Stimulated activated CD8-positive, alpha-beta memory T cell treated with anti-CD3 and anti-CD28 coated beads, Interleukin-15, amount 100 ng/mL, for 48 hours (primary cell): Measurements from ENCODE around the gene TLR6.

Source experiments
- DNase-seq, 2 donors: peaks; one replicate each; pipeline ENCODE4 v3.0.0-alpha.2; 2020; ENCODE audit warnings: low read depth in 2 of 2

TLR6 gene

GRCh38 chr4:38868059-38868960 lies 11.7 kb upstream of the TLR6 start:
- DNase-seq = no peak

DNA sequence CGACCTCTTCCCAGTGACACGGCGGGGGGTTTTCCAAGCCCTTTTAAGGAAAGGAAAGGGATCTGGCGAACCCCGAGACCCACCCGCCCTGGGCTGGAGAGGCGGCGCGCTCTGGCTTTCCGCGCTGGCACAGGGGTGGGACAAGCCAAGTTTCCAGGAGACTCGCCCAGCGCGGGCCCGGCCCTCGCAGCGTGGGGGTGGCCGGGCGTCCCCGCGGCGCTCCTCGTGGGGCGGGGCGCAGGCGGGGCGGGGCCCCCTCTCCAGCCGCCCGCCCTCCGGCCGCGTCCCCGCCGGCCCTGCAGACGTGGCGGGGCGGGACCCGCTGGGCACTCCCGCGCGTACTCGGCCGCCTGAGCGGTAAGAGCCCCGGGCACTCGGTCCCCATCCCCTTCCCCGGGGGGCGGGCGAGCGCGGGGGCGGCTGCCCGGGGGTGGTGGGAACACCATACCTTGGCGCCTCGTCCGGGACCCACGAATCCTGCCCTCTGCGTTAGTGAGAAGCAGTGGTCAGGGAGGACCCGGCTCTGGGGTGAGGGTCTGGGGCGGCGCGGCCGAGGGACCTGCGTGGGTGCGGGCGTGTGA lies 11.0 kb upstream of the TLR6 start, which contains the start of gene FAM114A1:
FAM114A1 (plus strand) TSS at position 329 of the 581 bp plus-strand sequence. CDS start 10,273 bp downstream, outside the sequence.
- DNase-seq = peak in 1 of 2 donors; percentile 20

- no peak for DNase-seq
These were observed 10.4 kb upstream of the TLR6 start for GRCh38 chr4:38866973-38867477.

DNA sequence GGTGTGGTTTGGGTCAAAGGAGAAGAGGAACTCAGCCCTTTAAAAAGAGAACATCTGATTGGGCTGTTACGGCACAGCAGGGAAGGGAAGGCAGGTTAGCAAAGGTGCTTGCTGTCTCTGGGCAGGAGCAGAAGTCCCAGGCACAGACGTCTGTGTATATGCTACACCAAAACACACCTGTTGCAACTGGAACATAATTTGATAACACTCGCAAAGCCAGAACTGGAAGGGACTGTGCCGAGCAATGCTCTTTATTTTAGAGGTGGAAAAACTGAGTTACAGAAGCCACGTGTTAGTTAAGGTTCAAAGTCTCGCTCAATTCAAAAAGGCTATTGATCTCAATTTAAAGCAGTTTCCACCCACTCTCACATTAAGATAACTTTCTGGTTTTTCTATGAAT lies 8.8 kb upstream of the TLR6 start:
- no peak for DNase-seq

DNA sequence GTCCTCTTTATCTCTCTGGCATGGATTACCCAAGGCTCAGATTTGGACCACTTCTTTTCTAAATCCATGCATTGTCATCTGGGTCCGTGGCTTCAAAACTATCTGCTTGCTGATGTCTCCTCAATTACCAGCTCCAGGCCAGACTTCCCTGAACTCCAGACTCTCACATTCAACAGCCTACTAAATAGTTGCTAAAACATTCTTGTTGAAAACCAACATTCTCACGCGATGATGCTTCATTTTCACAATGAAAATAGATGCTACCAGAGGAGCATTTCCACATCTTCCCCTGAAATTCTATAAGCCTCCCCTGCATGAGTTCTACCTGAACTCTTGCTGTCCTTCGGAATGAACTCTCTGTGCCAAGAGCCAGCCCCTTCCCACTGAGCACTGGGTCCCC lies 5.2 kb upstream of the TLR6 start:
- no peak for DNase-seq

DNA sequence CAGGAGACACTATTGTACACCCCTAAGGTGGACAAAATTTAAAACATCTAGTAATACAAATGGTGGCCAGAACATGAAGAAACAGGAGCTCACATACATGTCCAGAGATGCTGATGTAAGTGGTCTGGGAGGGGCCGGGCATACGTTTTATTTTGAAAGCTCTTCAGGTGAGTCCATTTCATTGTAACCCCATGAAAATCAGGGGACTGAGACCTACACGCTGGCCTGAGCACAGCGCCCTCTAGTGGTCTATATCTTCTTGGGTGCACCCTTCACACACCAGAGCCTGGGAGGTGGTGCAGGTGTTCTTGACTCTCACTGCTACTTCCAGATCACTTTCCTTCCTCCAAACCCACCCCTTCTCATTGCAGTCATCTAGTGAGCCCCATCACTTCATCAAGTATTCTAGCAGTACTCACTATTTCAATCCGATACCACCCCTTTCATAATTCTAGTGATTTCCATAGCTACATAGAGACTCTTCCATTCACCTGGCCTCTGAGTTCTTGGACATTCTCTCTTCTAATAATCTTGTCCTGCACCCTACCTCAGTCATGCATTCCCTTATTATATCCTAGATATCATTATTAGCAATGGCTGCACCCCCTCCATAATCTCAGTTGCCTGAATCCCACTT lies 4.3 kb upstream of the TLR6 start:
- DNase-seq = peak; percentile 21 to 38

DNA sequence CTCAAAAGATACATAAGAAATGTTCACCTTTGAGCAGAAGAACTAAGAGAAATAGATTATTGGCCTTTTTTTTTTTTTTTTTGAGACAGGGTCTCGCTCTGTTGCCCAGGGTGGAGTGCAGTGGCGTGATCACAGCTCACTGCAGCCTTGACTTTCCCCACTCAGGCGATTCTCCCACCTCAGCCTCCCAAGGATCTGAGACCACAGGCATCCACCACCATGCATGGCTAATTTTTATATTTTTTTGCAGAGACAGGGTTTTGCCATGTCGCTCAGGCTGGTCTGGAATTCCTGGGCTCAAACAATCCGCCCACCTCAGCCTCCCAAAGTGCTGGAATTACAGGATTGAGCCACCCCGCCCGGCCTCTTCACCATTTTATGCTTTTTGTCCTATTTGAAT lies 2.9 kb upstream of the TLR6 start:
- DNase-seq = no peak

- DNase-seq = no peak
These were observed 1.4 kb upstream of the TLR6 start for GRCh38 chr4:38858097-38858420.

DNA sequence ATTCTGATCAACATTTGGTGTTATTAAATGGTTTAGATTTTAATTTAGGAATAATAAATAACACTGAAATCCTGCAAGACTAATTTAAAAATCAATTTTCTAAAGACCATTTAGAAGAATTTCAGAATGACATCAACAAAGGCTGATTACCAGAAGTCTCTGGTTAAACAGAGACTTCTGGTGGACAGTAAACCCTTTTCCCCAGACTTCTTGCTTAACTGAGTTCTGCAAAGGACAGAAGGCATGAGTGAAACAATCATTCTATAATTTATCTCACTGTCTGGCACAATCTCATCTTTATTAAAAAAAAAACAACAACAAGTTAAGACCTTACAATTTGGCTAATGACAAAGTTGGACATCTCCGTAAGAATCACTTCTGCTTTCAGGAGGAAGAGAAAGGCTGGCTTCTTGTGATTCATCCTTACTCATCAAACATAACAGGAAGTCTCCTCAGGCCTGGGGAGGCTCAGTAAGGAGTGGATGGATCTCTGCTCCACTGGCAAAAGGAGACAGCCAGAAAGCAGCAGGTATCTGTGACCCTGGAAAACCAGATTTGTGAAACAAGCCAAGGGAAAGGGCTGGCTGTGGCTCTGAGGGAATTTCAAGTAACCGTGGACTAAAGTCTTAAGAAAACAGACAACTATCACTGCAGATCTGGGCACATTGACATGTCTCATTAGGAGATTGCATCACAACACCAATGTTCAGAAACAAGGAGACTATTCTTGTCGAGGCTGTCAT lies 908 bp upstream of the TLR6 start:
- no peak for DNase-seq

DNA sequence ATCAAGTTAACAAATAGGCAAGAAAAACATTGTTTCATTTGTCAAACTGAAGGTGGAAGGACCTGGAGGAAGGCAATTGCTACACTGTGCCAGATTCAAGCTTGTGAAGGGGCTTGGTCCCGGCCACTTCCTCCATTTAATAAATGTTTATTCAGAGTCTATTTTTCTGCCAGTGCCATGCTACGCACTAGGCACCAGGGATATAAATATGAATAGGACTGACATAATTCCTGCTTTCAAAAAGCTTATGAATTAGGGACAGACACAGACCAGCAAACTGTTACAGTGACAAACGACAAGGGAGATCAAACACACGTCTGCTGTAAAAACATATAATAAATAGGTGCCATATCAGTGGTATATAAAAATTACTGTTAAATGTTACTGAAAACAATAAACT lies 571 bp downstream of the TLR6 start:
- no peak for DNase-seq

GRCh38 chr4:38855466-38855865 lies 1.2 kb downstream of the TLR6 start:
- DNase-seq = no peak

DNA sequence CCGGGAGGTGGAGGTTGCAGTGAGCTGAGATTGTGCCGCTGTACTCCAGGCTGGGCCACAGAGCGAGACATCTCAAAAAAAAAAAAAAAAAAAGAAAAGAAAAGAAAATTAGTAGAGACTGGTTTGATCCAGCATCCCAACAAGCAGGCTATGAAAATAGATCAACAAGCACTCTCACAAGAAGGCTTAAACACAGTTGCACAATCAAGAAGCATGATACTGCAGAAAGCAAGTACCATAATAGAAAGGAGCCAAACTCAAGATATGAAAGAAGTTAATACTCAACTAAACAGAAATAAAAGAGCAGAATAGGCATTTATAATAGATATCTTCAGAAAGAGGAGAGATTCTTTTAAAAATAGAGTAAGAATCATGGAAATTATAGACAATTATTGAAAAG lies 10.6 kb downstream of the TLR6 start:
- DNase-seq = no peak

GRCh38 chr4:38842994-38843393 lies 13.6 kb downstream of the TLR6 start:
- DNase-seq = no peak

DNA sequence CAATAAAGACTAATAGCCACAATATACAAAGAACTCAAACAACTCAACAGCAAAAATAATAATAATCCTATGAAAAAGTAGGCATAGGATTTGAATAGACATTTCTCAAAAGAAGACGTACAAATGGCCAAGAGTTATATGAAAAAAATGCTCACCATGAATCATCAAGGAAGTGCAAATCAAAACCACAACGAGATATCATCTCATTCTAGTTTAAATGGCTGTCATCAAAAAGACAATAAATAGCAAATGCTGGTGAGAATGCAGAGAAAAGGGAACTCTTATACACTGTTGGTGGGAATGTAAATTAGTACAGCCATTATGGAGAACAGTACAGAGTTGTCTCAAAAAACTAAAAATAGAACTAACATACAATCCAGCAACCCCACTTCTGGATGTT lies 18.8 kb downstream of the TLR6 start:
- DNase-seq = no peak

- DNase-seq = no peak
These were observed 19.3 kb downstream of the TLR6 start for GRCh38 chr4:38837334-38837733.

GRCh38 chr4:38834570-38834969 lies 22.0 kb downstream of the TLR6 start:
- no peak for DNase-seq

DNA sequence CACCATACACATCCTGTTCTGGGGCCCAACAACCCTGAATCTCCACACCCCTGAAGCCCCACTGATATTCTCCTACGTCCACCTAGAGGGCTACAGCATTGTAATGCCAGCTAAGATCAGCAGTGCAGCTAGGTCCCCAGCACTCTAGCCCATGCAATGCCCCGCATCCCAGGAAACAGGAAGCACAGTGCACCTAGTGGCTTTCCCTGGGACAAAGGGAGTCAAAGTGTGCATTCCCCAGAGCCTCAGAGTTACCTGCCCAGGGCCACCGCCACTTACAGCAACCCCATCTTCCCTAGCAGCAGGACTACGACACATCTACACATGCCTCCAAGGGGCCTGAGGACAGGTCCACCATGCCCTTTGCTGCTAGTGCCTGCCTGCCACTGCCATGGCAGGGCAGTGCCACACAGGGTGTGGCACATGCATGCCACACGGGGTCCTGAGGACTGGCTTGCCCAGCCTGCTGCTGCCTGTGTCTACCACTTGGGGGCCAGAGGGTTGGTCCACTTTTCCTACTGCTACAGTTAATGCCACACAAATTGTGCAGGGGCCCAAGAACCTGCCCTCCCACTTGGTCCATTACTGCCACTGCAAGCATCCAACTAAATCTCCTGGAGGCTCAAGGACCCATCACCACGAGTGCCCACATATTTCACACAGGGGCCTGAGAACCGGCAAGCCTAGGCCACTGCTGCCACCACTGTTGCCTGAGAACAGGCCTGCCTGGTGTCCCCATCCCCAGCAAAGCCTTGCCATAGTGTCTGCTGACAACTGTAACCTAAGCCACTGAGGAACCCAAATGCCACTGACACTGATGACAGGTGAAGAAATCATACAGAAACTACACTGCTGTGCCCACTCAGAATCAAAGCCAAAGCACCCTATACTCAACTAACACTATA lies 23.7 kb downstream of the TLR6 start:
- DNase-seq = no peak

DNA sequence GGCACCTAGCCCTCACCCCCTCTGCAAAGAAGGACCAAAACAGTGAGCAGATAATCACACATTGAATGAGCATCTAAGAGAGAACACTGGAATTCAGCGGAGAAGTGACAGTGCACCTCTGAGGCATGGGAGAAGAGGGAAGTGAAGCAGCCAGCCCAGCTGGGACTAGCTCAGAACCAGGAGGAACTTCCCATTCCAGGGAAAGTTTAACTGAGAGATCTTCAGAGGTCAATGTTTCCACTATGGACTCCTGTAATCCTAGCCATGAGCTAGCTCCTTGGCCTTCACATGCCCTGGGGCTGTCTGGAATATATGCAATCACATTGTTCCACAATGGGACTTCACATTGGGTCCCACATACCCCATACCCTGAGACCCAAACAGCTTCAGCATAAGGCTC lies 24.4 kb downstream of the TLR6 start:
- no peak for DNase-seq

DNA sequence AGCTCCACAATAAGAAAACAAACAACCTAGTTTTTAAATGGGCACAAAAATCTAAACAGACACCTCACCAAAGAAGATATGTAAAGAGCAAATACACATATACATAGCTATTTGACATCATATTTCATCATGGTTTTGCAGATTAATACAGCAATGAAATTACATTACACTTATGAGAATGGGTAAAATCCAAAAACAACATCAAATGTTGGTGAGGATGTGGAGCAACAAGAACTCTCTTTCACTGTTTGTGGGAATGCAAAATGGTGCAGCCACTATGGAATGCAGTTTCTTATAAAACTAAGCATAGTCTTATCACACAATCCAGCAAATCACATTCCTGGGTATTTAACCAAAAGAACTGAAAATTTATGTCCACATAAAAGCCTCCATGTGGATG lies 25.0 kb downstream of the TLR6 start:
- DNase-seq = no peak

- no peak for DNase-seq
These were observed 27.4 kb downstream of the TLR6 start for GRCh38 chr4:38829237-38829636.

GRCh38 chr4:38823766-38824165 lies 32.9 kb downstream of the TLR6 start:
- DNase-seq = no peak
